GM12878 (cell line): Measurements from ENCODE around the gene SLC37A3. TPM values are rescaled to one million over a fixed set of nuclear protein-coding genes. Genes with fewer than 3 reads are reported as not detected.

Experiments
- ATAC-seq: fragments of 200-7000 bp; cut with Tn5 transposase; 3 replicates; pipeline ENCODE4 v1.9.1; 2020; ENCODE audit warnings: mild to moderate bottlenecking, moderate library complexity
- BruUV-seq: library from RNA; stranded (reverse); fragments of 400-500 nt; replicated peaks from 2 replicates; lab custom pipeline; 2021; lab: Mats Ljungman, UMichigan
- CTCF ChIA-PET: fragments of 300-600 bp; sonication (Branson Sonifier 250); formaldehyde crosslinking; extraction: SDS; loops from one replicate; lab custom pipeline; 2021; ENCODE audit warnings: inconsistent platforms; lab: Yijun Ruan, JAX
- POLR2A ChIA-PET: fragments of 350-600 bp; formaldehyde crosslinking; extraction: SDS; loops from one replicate; lab custom pipeline; 2021; ENCODE audit warnings: inconsistent platforms; lab: Charles Lee
- RAD21 ChIA-PET: fragments of 300-600 bp; sonication (Branson Sonifier 250); formaldehyde crosslinking; loops from one replicate; lab custom pipeline; 2023; ENCODE audit warnings: antibody characterized with exemption; ENCODE audit not compliant: unreplicated experiment; lab: Charles Lee
- SMC1A ChIA-PET: fragments of 300-600 bp; sonication (Branson Sonifier 250); formaldehyde crosslinking; loops from one replicate; lab custom pipeline; 2023; ENCODE audit not compliant: unreplicated experiment, uncharacterized antibody; lab: Charles Lee
- DNase-seq: peaks from one replicate; pipeline ENCODE4 v3.0.0-alpha.2; 2011; ENCODE audit warnings: low read depth, low spot score
- FAIRE-seq: peaks from 3 replicates; lab custom pipeline; 2011; peaks lifted over from hg19 to GRCh38; lab: Jason Lieb, UNC
- H2AFZ ChIP-seq: 2 replicates; pipeline ENCODE4 v1.6.0; 2011; ENCODE audit warnings: low read depth, low read length, control low read depth; ENCODE audit not compliant: control insufficient read depth
- H3K27ac ChIP-seq: 2 replicates; pipeline ENCODE4 v1.5.1; 2011; ENCODE audit warnings: control low read depth; ENCODE audit not compliant: control insufficient read depth, insufficient read depth
- H3K27me3 ChIP-seq, 2 experiments: replicated peaks in 1 of 2; 2 replicates each; pipeline versions ENCODE4 v1.6.0 to v1.6.1; 2011; ENCODE audit warnings: low read length in 1 of 2; ENCODE audit not compliant: control insufficient read depth in 2 of 2, insufficient read depth in 2 of 2
- H3K36me3 ChIP-seq, 2 experiments: 2 replicates each; pipeline ENCODE4 v1.5.1; 2011; ENCODE audit warnings: low read length in 1 of 2; ENCODE audit not compliant: control insufficient read depth in 2 of 2, insufficient read depth in 2 of 2
- H3K4me1 ChIP-seq: 2 replicates; pipeline ENCODE4 v1.6.1; 2011; ENCODE audit warnings: mild to moderate bottlenecking, low read length, moderate library complexity, mixed read lengths; ENCODE audit not compliant: control insufficient read depth, insufficient read depth
- H3K4me2 ChIP-seq: 2 replicates; pipeline ENCODE4 v1.6.0; 2011; ENCODE audit warnings: control low read depth; ENCODE audit not compliant: control insufficient read depth, insufficient read depth
- H3K4me3 ChIP-seq: fragments of 200-600 bp; sonication (generic); 2 replicates; pipeline ENCODE4 v1.5.1; 2016
- H3K79me2 ChIP-seq: 2 replicates; pipeline ENCODE4 v1.6.0; 2011; ENCODE audit warnings: low read length; ENCODE audit not compliant: control insufficient read depth, insufficient read depth
- H3K9ac ChIP-seq: 2 replicates; pipeline ENCODE4 v1.8.0; 2011; ENCODE audit warnings: low read length, control low read depth, mixed read lengths; ENCODE audit not compliant: control insufficient read depth, insufficient read depth
- H3K9me3 ChIP-seq: replicated peaks from 3 replicates; pipeline ENCODE4 v1.5.1; 2011; ENCODE audit warnings: mild to moderate bottlenecking, low read length; ENCODE audit not compliant: control insufficient read depth, insufficient read depth
- H4K20me1 ChIP-seq: 2 replicates; pipeline ENCODE4 v1.6.0; 2011; ENCODE audit not compliant: control insufficient read depth, insufficient read depth
- CHD1 ChIP-seq: IDR thresholded peaks from 2 replicates; pipeline ENCODE4 v1.6.1; 2012; ENCODE audit warnings: low read depth, low read length, improper control_type of control experiment
- MYB ChIP-seq: fragments of 150-350 bp; IDR thresholded peaks from 2 replicates; pipeline ENCODE4 v1.6.1; 2014; ENCODE audit warnings: mild to moderate bottlenecking, low read depth, low read length, borderline replicate concordance
- NBN ChIP-seq: fragments of 450-650 bp; IDR thresholded peaks from 2 replicates; pipeline ENCODE4 v1.6.1; 2016
- NR2F1 ChIP-seq: fragments of 450-650 bp; conservative IDR thresholded peaks from 2 replicates; pipeline ENCODE4 v1.6.1; 2017; ENCODE audit warnings: mild to moderate bottlenecking
- SREBF1 ChIP-seq: IDR thresholded peaks from 2 replicates; pipeline ENCODE4 v1.6.1; 2012; ENCODE audit warnings: mild to moderate bottlenecking, low read length
- ZSCAN29 ChIP-seq: fragments of 450-650 bp; IDR thresholded peaks from 2 replicates; pipeline ENCODE4 v1.6.1; 2017; ENCODE audit warnings: mild to moderate bottlenecking, moderate library complexity
- WGBS: methylation state at CpG from one replicate; pipeline ENCODE4 v1.1.6; 2016; ENCODE audit warnings: low lambda C conversion rate; ENCODE audit not compliant: insufficient replicate concordance, insufficient coverage; ENCODE audit errors: missing lambda C conversion rate; 5-methylcytosine and 5-hydroxymethylcytosine counted together
- in situ Hi-C: fragments of 300-500 bp; cut with MboI; formaldehyde crosslinking; loops from 9 replicates; pipeline ENCODE4 v1.14.3; 2018; ENCODE audit warnings: mixed read lengths
- intact Hi-C: fragments of 100-400 bp; cut with micrococcal nuclease; formaldehyde crosslinking; loops from one replicate; pipeline ENCODE4 v1.14.2; 2022; ENCODE audit not compliant: unreplicated experiment
- polyA plus RNA-seq, 11 experiments: library from polyadenylated mRNA; depleted of rRNA in 4 of 11; unstranded in 6 of 11; stranded (reverse) in 5 of 11; fragments of >200 nt; fragmentation: Nextera tagmentation in 4 of 11; fragmentation: Illumina TruSeq in 1 of 11; extraction: Ambion mirVana in 4 of 11; extraction: Trizol in 1 of 11; gene quantifications; 1 replicate in 1 of 11; 2 replicates in 10 of 11; pipeline versions ENCODE4 v1.2.1 to v1.2.3, GENCODE V29; 2011 to 2016; ENCODE audit warnings: inconsistent platforms in 2 of 11, missing spikeins in 2 of 11, low read depth in 1 of 11
- total RNA-seq, 4 experiments: library from RNA; depleted of rRNA in 3 of 4; stranded (reverse); fragments of >200 nt in 3 of 4; fragmentation: Illumina TruSeq in 1 of 4; extraction: Trizol in 1 of 4; gene quantifications; 2 replicates each; pipeline versions ENCODE4 v1.2.1 to v1.2.3, GENCODE V29; 2013 to 2021
- TF ChIP-seq, protein P1 (sequence below): IDR thresholded peaks from 2 replicates; pipeline ENCODE4 v1.6.1; 2012; ENCODE audit warnings: mild to moderate bottlenecking, low read depth, low read length

The SLC37A3 gene
- total and polyA plus RNA-seq, 10 of the 15 experiments (the other 5 are each of a cell fraction or from before 2014, with no cell fraction given), result 3.7 to 13.6 (median 11.0) TPM

DNA sequence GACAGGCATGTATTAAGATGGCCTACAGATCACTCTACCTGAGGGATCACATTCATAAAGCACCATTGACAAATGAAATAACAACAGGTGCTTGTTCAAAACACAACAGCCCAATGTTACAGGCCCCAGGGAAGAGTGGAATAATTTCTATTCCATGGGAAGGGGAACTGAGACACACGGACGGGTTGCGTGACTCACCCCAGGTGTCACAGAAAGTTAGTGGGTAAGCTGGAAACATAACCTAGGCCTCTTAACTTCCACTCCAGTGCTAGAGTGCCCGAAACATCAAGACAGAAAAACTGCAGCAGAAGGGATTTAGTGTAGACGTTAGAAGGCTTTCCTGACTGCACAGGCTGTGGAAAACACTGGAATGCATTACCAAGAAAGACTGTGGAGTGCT lies 48.3 kb downstream of the SLC37A3 start:
- no peak overlapping the region for H3K4me3 ChIP-seq
- in situ Hi-C loops (no loop called here), intact Hi-C loops (no loop called here)
- H3K4me2 ChIP-seq, result no peak overlapping the region
- FAIRE-seq, result no peak
- H3K9ac ChIP-seq, result no peak overlapping the region
- BruUV-seq, result no TSS peak
- H3K4me1 ChIP-seq, result no peaks in the 10 kb centered on the region
- H3K36me3 ChIP-seq, result peaks cover 0 to 4% of the 10 kb centered on the region in 2 experiments; a peak in 2 of 4 replicates
- H2AFZ ChIP-seq, result no peak overlapping the region
- no peaks in the 10 kb centered on the region for H3K27me3 ChIP-seq
- ChIA-PET CTCF (no interaction called here), RAD21 (no interaction called here), SMC1A (interaction anchor here (1.2 kb wide), 1 partner anchor 16 kb away, joined by 3 read pairs; no protein-coding TSS in a partner anchor), POLR2A (no interaction called here)
- no peaks in the 10 kb centered on the region for H4K20me1 ChIP-seq
- TF ChIP-seq NBN, result no peak
- no peak for TF ChIP-seq ZSCAN29
- no peak for TF ChIP-seq NR2F1
- TF ChIP-seq MYB, result no peak
- no peak for TF ChIP-seq CHD1
- TF ChIP-seq, protein P1, sequence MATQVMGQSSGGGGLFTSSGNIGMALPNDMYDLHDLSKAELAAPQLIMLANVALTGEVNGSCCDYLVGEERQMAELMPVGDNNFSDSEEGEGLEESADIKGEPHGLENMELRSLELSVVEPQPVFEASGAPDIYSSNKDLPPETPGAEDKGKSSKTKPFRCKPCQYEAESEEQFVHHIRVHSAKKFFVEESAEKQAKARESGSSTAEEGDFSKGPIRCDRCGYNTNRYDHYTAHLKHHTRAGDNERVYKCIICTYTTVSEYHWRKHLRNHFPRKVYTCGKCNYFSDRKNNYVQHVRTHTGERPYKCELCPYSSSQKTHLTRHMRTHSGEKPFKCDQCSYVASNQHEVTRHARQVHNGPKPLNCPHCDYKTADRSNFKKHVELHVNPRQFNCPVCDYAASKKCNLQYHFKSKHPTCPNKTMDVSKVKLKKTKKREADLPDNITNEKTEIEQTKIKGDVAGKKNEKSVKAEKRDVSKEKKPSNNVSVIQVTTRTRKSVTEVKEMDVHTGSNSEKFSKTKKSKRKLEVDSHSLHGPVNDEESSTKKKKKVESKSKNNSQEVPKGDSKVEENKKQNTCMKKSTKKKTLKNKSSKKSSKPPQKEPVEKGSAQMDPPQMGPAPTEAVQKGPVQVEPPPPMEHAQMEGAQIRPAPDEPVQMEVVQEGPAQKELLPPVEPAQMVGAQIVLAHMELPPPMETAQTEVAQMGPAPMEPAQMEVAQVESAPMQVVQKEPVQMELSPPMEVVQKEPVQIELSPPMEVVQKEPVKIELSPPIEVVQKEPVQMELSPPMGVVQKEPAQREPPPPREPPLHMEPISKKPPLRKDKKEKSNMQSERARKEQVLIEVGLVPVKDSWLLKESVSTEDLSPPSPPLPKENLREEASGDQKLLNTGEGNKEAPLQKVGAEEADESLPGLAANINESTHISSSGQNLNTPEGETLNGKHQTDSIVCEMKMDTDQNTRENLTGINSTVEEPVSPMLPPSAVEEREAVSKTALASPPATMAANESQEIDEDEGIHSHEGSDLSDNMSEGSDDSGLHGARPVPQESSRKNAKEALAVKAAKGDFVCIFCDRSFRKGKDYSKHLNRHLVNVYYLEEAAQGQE, result no peak
- no peak for TF ChIP-seq SREBF1
- DNase-seq, result no peak
- no peaks in the 10 kb centered on the region for H3K79me2 ChIP-seq
- ATAC-seq, result no peak
- no peaks in the 10 kb centered on the region for H3K9me3 ChIP-seq
- H3K27ac ChIP-seq, result no peak overlapping the region
- 88% methylated on average over 5 of the region's 5 CpGs for WGBS
